Kidney tubule cell (primary cell): Measurements from ENCODE around the gene SMAD4.
A peak's percentile ranks its signal among the peaks of the same experiment; 100 is the strongest.
"Not testable (repeated sequence)": the region's sequence is repeated elsewhere in the genome, so short reads cannot be mapped to it uniquely, and the experiment has no call there.

ENCODE experiments used
- DNase-seq: peaks from one replicate; pipeline ENCODE4 v3.0.0-alpha.2; 2018; ENCODE audit warnings: low spot score

Gene SMAD4

GRCh38 chr18:51070545-51070944 lies 40.5 kb downstream of the SMAD4 start:
- peak; percentile 68 for DNase-seq

- no peak for DNase-seq
Measured at GRCh38 chr18:51072586-51073313, 42.7 kb downstream of the SMAD4 start.

- no peak for DNase-seq
Measured at GRCh38 chr18:51074605-51075004, 44.6 kb downstream of the SMAD4 start.

- DNase-seq: no peak
Measured at GRCh38 chr18:51076503-51076902, 46.5 kb downstream of the SMAD4 start.

GRCh38 chr18:51077217-51077616 lies 47.2 kb downstream of the SMAD4 start:
- peak; percentile 42 for DNase-seq

GRCh38 chr18:51078026-51078425 lies 48.0 kb downstream of the SMAD4 start:
- DNase-seq: no peak

- DNase-seq: peak; percentile 77
Measured at GRCh38 chr18:51082571-51083267, 52.7 kb downstream of the SMAD4 start.

GRCh38 chr18:51083398-51083797 lies 53.4 kb downstream of the SMAD4 start:
- no peak for DNase-seq

GRCh38 chr18:51088410-51088809 lies 58.4 kb downstream of the SMAD4 start:
- no peak for DNase-seq

- no peak for DNase-seq
Measured at GRCh38 chr18:51089691-51090090, 59.7 kb downstream of the SMAD4 start.

- no peak for DNase-seq
Measured at GRCh38 chr18:51091270-51091669, 61.3 kb downstream of the SMAD4 start.

- no peak for DNase-seq
Measured at GRCh38 chr18:51092117-51092516, 62.1 kb downstream of the SMAD4 start.

- not testable (repeated sequence) for DNase-seq
Measured at GRCh38 chr18:51092967-51093366, 63.0 kb downstream of the SMAD4 start.

- DNase-seq: no peak
Measured at GRCh38 chr18:51097021-51097822, 67.2 kb downstream of the SMAD4 start.

- no peak for DNase-seq
Measured at GRCh38 chr18:51098082-51098481, 68.1 kb downstream of the SMAD4 start.

- DNase-seq: no peak
Measured at GRCh38 chr18:51098513-51098912, 68.5 kb downstream of the SMAD4 start.

- no peak for DNase-seq
Measured at GRCh38 chr18:51100385-51101120, 70.5 kb downstream of the SMAD4 start.

- DNase-seq: no peak
Measured at GRCh38 chr18:51107082-51107481, 77.1 kb downstream of the SMAD4 start.

- DNase-seq: peak; percentile 84
Measured at GRCh38 chr18:51107598-51108305, 77.7 kb downstream of the SMAD4 start.

GRCh38 chr18:51108330-51108729 lies 78.3 kb downstream of the SMAD4 start:
- no peak for DNase-seq

- DNase-seq: peak; percentile 52
Measured at GRCh38 chr18:51110073-51110797, 80.2 kb downstream of the SMAD4 start.
